Stimulated activated CD8-positive, alpha-beta memory T cell treated with anti-CD3 and anti-CD28 coated beads, Interleukin-7, amount 100 ng/mL, for 4 hours (primary cell): ENCODE measurements around the gene MAST3.
"Not testable (repeated sequence)": the region's sequence is repeated elsewhere in the genome, so short reads cannot be mapped to it uniquely, and the experiment has no call there.

Source experiments
- DNase-seq, 2 donors: peaks; one replicate each; pipeline ENCODE4 v3.0.0-alpha.2; 2020; ENCODE audit warnings: low read depth in 2 of 2

The MAST3 gene

DNA sequence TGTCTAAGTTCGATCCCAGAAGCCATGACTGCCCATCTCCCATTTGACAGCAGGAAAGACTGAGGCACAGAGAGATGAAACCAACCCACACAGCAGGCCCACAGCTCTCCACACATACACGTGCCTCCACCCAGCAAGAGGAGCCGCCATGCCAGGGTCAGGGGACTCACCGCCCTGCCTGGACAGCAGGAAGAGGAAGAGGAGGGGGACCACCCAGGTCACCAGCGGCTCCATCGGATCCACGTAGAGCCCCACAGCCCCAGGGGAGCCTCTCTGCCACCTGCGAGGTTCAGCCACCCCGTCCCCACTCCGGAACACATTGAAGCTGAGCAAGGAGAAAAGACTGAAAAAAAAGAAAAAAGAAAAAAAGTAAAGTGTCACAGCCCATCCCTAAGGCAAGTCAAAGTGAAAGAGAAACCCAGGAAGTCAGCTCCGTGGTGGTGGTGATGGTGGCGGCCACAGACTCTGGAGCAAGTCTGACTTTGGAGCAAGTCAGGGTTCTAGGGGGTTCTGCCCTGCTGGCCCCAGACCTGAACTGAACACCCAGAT is 10.9 kb upstream of the MAST3 start, which contains the start of gene IL12RB1:
Gene IL12RB1 (minus strand): TSS at position 345 of the 549 bp plus-strand sequence. CDS start 111 bp downstream, at position 234.
- DNase-seq = peak; percentile 38 to 45

DNA sequence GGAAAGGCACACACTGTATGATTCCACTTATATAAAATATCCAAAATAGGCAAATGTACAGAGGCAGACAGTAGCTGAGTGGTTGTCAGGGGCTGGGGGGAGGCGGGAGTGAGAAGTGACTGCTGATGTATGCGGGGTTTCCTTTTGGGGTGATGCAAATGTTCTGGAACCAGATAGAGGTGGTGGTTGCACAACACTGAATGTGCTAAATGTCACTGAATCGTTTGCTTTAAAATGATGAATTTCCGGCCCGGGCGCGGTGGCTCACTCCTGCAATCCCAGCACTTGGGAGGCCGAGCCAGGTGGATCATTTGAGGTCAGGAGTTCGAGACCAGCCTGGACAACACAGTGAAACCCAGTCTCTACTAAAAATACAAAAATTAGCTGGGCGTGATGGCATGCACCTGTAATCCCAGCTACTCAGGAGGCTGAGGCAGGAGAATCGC is 8.5 kb upstream of the MAST3 start:
- DNase-seq = peak; percentile 58 to 61

GRCh38 chr19:18089726-18090125 is 7.9 kb upstream of the MAST3 start:
- DNase-seq = no peak

- DNase-seq = no peak
These were observed 6.9 kb upstream of the MAST3 start for GRCh38 chr19:18090545-18091216.

DNA sequence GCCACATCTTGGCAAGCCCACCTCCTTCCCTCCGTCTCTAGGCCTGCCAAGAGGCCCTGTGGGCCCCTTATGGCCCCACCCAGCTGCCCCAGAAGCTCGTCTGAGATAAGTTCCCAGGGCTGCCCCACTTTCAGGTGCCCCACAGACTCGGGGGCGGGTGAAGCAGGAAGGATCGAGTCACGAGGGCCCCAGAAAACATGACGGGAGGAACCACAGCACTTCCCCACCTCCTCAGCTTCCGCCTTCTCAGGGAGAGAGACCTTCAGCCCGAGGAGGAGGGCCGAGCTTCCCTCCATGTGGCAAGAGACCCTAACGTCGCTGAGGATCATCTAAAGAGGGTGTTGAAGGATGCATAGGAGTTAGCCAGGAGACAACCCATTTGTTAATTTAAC is 6.4 kb upstream of the MAST3 start:
- DNase-seq = peak; percentile 84 to 85

DNA sequence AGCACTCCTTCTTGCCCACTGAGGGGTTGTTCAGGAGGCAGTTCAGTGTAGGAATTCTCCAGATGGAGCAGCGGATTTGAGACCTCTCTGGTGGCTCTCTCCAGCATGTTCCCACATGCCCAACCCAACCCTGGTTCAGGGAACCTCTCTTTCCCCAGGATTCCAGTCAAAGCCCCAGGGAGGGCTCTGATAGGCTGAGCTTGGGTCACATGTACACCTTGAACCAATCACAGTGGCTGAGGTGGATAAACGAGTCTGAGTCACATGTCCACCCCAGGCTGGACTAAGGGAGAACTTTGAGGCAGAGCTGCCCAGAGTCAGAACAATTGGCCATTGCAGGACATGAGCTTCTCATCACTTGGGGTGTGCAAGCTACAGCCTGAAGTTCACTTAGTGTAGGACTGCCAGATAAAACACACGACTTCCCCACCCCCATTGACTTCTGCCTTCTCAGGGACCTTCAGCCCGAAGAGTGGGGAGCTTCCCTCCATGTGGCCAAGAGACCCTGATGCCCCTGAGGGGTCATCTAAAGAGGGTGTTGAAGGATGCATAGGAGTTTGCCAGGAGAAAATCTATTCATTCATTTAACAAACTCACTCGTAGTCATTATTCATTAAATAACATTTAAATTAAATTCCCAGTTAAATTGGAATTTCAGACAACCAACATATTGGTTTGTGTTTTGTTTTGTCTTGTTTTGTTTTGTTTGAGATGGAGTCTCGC is 4.0 kb upstream of the MAST3 start:
- DNase-seq = no peak

DNA sequence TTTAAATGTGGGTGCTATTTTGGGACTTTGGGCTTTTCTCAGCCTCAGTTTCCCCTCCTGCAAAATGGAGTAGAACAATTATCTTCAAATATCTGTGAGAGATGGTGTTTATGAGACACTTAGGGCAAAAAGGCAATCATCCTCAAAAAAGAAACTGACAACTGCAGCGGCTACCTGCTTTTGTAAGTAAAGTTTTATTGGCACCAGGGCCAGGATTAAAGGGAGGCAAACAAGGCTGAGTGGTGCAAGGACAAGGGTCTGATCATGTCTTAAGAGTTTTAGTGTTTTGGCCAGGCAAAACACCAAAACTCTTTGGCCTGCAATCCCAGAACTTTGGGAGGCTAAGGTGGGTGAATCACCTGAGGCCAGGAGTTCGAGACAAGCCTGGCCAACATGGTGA is 1.3 kb upstream of the MAST3 start:
- no peak for DNase-seq

DNA sequence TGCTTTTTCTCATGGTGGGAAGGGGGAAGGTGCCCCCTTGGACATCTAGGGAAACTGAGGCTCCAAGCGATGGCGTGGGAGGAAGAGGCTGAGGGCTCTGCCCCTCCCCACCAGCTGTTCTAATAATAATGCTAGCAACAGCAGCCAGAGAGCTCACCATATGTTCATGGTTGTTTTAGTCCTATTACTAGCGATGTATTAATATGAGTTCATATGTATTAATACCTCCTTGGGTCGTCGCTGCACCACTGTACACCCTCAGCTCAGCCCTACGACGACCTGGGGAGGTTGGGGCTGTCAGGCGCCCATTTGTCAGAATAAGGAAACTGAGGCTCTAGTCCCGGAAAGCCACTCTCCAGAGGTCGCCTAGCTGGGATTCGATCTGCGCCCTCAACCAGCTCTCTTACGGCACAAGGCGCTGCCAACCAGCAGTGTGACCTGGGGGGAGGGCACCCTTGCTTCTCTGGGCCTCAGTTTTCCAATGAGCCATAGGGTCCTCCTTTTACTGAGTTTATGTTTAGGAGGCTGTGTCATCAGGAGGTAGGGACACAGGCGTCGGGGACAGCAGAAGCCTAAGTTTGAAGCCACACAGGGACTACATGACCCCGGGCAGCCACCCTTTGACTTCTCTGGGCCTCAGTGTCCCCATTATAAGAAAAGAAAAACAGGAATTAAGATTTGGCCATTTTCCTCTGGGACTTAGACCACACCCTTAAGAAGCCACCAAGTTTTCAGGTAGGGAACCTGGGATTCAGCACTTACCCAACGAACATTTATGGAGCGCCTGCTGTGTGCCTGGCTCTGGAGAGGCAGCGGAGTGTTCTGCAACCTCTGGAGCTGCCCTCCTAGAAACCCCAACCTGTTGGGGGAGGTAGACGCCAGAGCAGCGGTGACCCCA is 664 bp downstream of the MAST3 start:
- no peak for DNase-seq

- DNase-seq = peak in 1 of 2 donors; percentile 58
These were observed 1.5 kb downstream of the MAST3 start for GRCh38 chr19:18098891-18099622.

GRCh38 chr19:18099623-18099995 is 2.0 kb downstream of the MAST3 start:
- no peak for DNase-seq

DNA sequence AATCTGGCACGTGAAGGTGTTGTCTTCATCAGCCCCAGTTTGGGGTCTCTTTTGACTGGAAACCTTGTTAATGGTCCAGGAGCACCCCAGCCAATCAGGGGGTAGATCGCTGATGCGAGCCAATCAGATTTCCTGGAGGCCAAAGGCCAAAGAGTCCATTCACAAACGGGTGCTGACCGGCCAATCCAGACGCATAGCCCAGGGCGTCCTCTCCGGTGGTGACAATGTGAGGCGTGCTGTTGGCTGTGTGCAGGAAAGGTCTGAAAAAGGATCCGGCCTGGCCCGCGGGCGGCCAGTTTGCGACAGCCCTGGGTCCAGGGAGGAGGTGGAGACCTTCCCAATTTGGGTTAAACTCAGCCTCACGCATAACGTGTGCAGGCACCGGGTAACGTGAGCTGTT is 3.1 kb downstream of the MAST3 start:
- no peak for DNase-seq

- DNase-seq = no peak
These were observed 3.7 kb downstream of the MAST3 start for GRCh38 chr19:18101268-18101667.

GRCh38 chr19:18102916-18103542 is 5.5 kb downstream of the MAST3 start:
- no peak for DNase-seq

- DNase-seq = no peak
These were observed 7.2 kb downstream of the MAST3 start for GRCh38 chr19:18104793-18105131.

DNA sequence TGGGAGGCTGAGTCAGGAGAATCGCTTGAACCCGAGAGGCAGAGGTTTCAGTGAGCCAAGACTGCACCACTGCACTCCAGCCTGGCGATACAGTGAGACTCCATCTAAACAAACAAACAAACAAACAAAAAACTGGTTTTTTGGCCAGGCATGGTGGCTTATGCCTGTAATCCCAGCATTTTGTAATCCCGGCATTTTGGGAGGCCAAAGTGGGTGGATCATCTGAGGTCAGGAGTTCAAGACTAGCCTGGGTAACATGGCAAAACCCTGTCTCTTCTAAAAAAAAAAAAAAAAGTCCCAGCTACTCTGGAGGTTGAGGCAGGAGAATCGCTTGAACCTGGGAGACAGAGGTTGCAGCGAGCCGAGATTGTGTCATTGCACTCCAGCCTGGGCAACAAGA is 7.7 kb downstream of the MAST3 start:
- DNase-seq = not testable (repeated sequence)

DNA sequence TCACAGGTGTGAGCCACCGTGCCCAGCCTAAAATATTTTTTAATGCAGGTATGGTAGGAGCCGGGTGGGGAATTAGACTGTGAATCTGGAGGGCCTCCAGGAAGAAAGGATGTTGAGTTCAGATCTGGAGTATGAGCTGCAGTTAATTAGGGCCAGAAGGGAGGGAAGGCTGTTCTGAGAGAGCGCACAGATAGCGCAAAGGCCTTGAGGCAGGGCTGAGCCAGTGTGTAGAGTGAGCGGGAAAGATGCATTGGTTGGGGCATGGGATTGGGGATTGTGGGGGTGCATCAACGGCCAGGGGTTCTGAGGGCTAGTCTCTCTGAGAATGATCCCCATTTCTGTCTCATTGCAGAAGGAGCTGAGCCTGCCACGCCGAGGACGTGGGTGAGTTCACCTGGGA is 9.7 kb downstream of the MAST3 start:
- DNase-seq = no peak

DNA sequence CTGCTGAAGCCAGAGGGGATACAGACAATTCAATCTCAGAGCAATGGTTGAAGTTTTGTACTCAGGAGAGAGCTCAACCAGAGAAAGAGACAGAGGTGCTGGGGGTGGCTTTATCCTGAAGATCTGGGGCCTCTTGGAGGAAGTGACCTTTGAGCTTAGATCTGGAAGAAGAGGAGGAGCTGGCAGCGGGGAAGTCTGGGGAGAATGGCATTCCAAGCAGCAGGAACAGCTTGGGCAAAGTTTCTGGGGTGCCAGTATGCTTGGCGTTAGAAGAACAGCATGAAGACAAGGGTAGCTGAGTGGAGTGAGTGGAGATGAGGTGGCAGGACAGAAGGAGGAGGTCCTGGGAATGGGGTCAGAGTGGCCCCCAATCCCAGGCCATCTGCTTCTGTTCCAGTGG is 11.3 kb downstream of the MAST3 start:
- no peak for DNase-seq

DNA sequence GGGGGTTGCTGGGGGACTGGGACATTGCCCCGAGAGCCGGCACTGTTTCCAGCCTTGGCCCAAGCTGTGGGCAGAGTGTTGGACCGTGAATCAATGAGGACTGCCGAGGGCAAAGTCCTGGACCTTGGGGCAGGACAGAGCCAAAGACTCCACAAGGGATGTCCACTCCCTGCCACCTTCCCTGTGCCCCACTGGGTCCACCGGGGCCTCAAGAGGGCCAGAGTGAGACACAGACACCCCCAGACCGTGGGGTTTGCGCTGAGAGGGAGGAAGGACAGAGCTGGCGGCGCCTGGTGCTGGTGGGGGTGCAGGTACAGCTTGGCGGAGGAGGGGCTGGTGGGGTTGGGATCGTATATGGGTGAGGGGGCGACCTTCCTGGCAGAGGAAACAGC is 11.8 kb downstream of the MAST3 start:
- DNase-seq = no peak

GRCh38 chr19:18109733-18110608 is 12.4 kb downstream of the MAST3 start:
- peak in 1 of 2 donors; percentile 50 for DNase-seq
